ACC112 (cell line): Measurements from ENCODE around the gene MTA3.
"Not testable (repeated sequence)": the region's sequence is repeated elsewhere in the genome, so short reads cannot be mapped to it uniquely, and the experiment has no call there.

Experiments used
- H2AFZ ChIP-seq: fragments of 200-600 bp; sonication (generic); one replicate; pipeline ENCODE4 v1.6.0; 2017; ENCODE audit warnings: antibody characterized with exemption, low read length; ENCODE audit not compliant: unreplicated experiment
- H3K27ac ChIP-seq: fragments of 200-600 bp; sonication (generic); 2 replicates; pipeline ENCODE4 v1.5.1; 2014; ENCODE audit warnings: low read depth, mild to moderate bottlenecking, antibody characterized with exemption, low read length, moderate library complexity
- H3K27me3 ChIP-seq: fragments of 200-600 bp; sonication (generic); 2 replicates; pipeline ENCODE4 v1.6.1; 2014; ENCODE audit warnings: mild to moderate bottlenecking, antibody characterized with exemption, low read length, moderate library complexity, mixed read lengths; ENCODE audit not compliant: insufficient read depth
- H3K36me3 ChIP-seq: fragments of 200-600 bp; sonication (generic); 2 replicates; pipeline ENCODE4 v1.6.1; 2016; ENCODE audit warnings: mild to moderate bottlenecking, antibody characterized with exemption, low read length, moderate library complexity, mixed read lengths; ENCODE audit not compliant: insufficient read depth
- H3K4me1 ChIP-seq: fragments of 200-600 bp; sonication (generic); one replicate; pipeline ENCODE4 v1.6.1; 2016; ENCODE audit warnings: low read length, mixed read lengths; ENCODE audit not compliant: insufficient read depth, unreplicated experiment, control insufficient read depth
- H3K4me3 ChIP-seq: fragments of 200-600 bp; sonication (generic); 2 replicates; pipeline ENCODE4 v1.5.1; 2014; ENCODE audit warnings: mild to moderate bottlenecking, low read depth, low read length
- H3K79me2 ChIP-seq: fragments of 200-600 bp; sonication (generic); one replicate; pipeline ENCODE4 v1.6.0; 2016; ENCODE audit warnings: low read length; ENCODE audit not compliant: control insufficient read depth, unreplicated experiment, insufficient read depth

MTA3 gene

DNA sequence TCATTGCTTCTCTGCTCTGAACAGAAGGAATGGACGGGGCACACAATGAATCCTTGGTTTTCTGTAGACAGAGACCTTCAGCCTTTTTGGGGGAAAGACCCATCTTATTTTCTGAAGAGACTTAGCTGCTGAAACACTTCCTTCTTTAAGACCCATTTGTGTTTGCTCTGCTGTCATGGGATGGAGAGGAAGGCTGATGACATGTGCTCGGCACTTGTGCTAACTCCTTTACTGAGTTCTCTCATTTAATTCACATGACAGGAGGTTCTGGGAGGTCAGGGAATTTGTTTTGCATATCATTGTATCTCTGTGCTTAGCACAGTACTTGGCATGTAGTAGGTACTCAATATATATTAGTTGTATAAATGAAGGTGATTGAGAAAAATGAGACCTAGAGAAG lies 156.5 kb downstream of the MTA3 start:
- no peak overlapping the region for H2AFZ ChIP-seq
- H3K4me3 ChIP-seq: no peak overlapping the region
- no peaks in the 10 kb centered on the region for H3K79me2 ChIP-seq
- no peaks in the 10 kb centered on the region for H3K36me3 ChIP-seq
- peaks cover 12% of the 10 kb centered on the region for H3K4me1 ChIP-seq
- H3K27ac ChIP-seq: no peak overlapping the region
- no peaks in the 10 kb centered on the region for H3K27me3 ChIP-seq

DNA sequence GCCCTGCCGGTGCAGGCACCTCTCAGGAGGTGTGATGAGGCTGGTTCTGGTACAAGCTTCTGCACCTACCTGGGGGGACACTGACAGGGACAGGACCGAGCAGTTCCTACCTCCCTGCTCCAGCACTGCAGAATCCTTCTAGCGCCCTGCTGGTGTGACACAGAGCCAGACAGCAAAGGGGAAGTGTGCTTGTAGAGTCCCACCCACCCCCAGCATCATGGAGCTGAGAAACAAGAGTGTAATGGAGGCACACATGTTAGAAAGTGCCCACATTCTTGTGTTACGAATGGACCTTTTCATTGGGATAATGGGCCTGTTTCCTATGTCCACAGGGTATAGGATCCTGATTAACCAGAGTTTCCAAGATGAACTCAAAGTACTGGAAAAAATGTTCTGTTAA lies 157.2 kb downstream of the MTA3 start:
- Histone ChIP-seq H2AFZ (no peak overlapping the region), H3K4me1 (peaks cover 12% of the 10 kb centered on the region), H3K4me3 (no peak overlapping the region), H3K27ac (no peak overlapping the region), H3K36me3 (no peaks in the 10 kb centered on the region), H3K27me3 (no peaks in the 10 kb centered on the region), H3K79me2 (no peaks in the 10 kb centered on the region)

DNA sequence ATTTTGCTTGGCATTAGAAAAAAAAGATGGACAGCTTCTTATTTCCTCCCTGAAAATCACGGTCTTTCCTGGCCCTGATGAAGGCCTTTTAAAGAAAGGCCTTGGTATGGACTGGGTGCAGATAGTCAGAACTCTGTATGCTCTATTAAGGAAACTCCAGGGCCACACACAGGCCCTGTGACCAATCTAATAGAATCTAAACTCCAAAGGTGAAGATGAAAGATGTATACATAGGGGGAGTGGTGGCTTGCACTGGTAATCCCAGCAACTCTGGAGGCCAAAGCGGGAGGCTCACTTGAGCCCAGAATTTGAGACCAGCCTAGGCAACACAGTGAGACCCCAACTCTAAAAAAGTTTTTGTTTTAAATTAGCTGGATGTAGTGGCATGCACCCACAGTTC lies 158.2 kb downstream of the MTA3 start:
- no peak overlapping the region for H3K27ac ChIP-seq
- peaks cover 12% of the 10 kb centered on the region for H3K4me1 ChIP-seq
- no peaks in the 10 kb centered on the region for H3K27me3 ChIP-seq
- H3K4me3 ChIP-seq: no peak overlapping the region
- H2AFZ ChIP-seq: no peak overlapping the region
- no peaks in the 10 kb centered on the region for H3K36me3 ChIP-seq
- H3K79me2 ChIP-seq: no peaks in the 10 kb centered on the region

DNA sequence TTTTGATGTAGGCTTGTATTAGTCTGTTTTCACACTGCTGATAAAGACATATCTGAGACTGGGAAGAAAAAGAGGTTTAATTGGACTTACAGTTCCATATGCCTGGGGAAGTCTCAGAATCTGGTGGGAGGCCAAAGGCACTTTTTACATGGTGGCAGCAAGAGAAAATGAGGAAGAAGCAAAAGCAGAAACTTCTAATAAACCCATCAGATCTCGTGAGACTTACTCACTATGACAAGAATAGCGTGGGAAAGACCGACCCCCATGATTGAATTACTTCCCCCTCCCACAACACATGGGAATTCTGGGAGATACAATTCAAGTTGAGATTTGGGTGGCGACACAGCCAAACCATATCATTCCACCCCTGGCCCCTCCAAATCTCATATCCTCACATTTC lies 162.9 kb downstream of the MTA3 start:
- H3K36me3 ChIP-seq, H3K79me2 ChIP-seq, H3K4me1 ChIP-seq, H2AFZ ChIP-seq, H3K4me3 ChIP-seq, H3K27ac ChIP-seq, H3K27me3 ChIP-seq: not testable (repeated sequence)

DNA sequence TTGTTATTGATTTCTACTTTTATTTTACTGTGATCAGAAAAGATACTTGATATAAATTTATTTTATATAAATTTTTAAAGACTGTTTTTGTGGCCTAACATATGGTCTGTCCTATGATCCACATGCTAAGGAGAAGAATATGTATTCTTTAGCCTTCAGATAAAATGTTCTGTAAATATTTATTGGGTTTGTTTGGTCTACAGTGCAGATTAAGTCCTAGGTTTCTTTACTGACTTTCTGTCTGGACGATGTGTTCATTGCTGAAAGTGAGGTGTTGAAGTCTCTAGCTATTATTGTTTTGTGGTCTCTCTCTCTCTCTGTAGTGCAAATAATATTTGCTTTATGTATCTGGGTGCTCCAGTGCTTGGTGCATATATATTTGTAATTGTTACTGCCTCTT lies 165.4 kb downstream of the MTA3 start:
- Histone ChIP-seq H3K27me3 (no peaks in the 10 kb centered on the region), H3K27ac (no peak overlapping the region), H3K4me1 (no peaks in the 10 kb centered on the region), H3K36me3 (no peaks in the 10 kb centered on the region), H3K79me2 (no peaks in the 10 kb centered on the region), H3K4me3 (no peak overlapping the region), H2AFZ (no peak overlapping the region)

DNA sequence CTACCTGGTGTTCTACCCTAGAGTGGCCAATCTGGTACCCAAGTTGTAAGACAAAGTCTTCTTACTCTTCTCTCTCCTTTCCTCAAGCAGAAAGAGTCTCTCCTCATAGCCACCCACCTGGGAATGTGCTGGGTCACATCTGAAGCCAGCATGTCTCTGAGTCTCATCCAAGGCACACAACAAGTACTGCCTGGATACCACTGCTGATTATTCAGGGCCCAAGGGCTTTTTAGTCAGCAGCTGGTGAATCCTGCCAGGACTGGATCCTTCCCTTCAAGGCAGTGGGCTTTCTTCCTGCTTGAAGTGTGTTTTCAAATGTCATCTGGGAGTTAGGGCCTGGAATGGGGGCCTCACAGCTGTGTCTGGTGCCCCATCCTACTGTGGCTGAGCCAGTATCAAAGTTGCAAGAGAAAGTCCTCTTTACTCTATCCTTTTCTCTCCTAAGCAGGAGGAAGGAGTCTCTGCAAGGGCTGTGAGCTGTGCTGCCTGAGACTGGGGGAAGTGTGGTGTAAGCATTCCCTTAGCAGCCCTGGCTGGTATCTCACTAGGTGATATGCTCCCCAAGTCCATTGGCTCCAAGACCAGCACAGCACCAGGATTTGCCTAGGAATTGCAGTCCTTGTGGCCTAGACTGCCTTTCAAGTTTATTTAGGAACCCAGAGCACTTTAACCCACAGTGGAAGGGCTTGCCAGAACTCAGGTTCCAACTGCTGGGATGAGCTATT lies 168.3 kb downstream of the MTA3 start:
- no peaks in the 10 kb centered on the region for H3K79me2 ChIP-seq
- no peaks in the 10 kb centered on the region for H3K36me3 ChIP-seq
- no peak overlapping the region for H3K27ac ChIP-seq
- no peaks in the 10 kb centered on the region for H3K27me3 ChIP-seq
- H2AFZ ChIP-seq: no peak overlapping the region
- H3K4me1 ChIP-seq: no peaks in the 10 kb centered on the region
- no peak overlapping the region for H3K4me3 ChIP-seq

DNA sequence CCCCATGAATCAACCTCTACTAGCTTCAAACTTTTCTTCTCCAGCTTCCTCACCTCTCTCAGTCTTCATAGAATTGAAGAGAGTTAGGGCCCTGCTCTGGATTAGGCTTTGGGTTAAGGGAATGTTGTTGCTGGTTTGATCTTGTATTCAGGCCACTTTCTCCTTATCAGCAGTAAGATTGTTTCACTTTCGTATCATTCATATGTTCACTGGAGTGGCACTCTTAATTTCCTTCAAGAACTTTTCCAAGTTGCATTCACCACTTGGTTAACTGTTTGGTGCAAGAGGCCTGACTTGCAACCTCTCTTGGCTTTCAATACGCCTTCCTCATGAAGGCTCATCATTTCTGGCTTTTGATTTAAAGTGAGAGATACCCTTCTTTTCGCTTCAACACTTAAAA lies 172.7 kb downstream of the MTA3 start:
- Histone ChIP-seq H3K27me3 (no peaks in the 10 kb centered on the region), H3K4me3 (no peak overlapping the region), H3K27ac (no peak overlapping the region), H3K36me3 (no peaks in the 10 kb centered on the region), H3K79me2 (no peaks in the 10 kb centered on the region), H2AFZ (no peak overlapping the region), H3K4me1 (no peaks in the 10 kb centered on the region)

DNA sequence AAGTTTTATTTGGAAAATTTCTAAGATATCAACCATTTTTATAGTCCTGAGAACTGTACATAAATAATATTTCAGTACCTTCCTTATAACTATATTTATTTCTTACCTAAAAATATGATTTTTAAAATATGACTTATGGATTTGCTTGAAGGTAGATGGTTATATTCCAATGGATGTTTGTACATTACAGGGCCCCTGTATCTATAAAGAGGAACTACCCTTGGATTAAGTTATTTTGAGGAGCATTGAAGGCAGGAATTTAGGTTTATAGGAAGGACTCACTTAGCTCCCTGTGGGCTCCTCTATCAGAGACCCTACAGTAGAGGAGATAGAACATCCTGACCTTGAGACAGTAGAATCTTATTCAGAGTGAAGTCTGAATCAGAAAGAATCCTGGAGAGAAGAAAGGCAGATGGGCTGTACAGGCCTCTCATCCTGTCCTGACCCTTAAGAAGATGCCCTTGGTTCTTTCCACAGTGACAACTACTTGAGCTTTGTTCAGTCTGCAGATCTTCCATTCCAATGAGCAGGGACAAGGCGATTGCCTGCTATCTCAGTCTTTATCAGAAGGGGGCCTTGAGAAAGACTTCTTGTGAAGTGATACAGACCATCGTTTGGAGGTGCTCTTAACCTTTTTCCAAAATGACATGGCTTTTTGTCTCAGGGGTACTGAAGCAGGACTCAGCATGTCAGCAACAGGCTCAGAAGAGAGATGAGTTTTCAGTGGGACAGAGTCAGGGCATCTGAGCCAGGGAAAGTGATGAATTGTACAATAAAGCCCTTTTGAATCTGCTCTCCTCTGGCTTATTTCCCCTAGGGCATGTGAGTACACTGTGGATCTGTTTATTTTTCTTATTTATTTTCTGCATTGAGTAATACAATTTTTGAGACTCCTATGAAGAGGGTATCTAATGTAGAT lies 174.6 kb downstream of the MTA3 start:
- Histone ChIP-seq H3K79me2 (no peaks in the 10 kb centered on the region), H3K27me3 (no peaks in the 10 kb centered on the region), H3K36me3 (no peaks in the 10 kb centered on the region)

DNA sequence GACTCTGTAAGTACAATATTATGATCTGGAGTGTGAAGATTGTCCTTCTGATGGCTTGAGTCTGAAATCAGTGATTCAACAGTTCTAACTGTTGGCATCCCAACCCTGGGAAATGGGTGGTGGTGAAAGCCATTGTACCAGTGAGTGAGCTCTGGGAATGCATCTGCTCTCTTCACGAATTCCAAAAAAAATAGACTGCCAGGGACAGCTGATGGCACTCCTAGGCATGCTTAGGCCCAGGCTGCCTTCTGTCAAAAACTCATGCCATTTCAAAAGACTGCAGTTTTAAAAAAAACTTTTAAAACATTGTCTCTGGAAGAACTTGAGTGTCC lies 175.2 kb downstream of the MTA3 start:
- Histone ChIP-seq H3K4me3 (no peak overlapping the region), H2AFZ (no peak overlapping the region), H3K27me3 (no peaks in the 10 kb centered on the region), H3K4me1 (no peaks in the 10 kb centered on the region), H3K79me2 (no peaks in the 10 kb centered on the region), H3K36me3 (no peaks in the 10 kb centered on the region), H3K27ac (no peak overlapping the region)

More for the DNA sequence above, 174.6 kb downstream of the MTA3 start:
- no peaks in the 10 kb centered on the region for H3K4me1 ChIP-seq
- no peak overlapping the region for H2AFZ ChIP-seq
- no peak overlapping the region for H3K4me3 ChIP-seq
- H3K27ac ChIP-seq: no peak overlapping the region

DNA sequence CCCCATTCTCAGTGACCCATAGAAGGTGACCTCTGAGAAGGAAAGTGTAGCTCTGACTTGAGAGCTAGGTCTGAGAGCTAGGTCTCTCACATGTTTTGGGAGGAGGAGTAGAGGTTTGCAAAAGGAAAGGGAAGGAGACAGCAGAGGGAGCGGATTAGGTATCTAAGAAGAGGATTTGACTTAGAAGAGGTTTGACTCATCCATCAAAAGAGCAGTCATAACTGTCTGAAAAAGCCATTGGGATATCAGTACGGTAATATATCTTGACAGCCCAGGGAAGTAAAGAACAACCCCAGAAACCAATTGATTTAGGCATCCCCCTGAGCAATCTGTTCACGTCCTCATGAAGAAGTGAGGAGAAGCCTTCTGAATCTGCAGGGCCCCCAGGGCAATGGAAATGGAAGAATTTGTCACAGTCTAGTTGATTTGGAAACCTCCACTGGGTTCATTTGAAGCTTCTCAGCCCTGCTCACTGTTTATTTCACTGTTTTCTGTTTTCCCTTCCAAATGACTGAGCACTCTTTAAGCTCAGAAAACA lies 176.2 kb downstream of the MTA3 start:
- no peak overlapping the region for H3K27ac ChIP-seq
- H3K4me3 ChIP-seq: no peak overlapping the region
- H2AFZ ChIP-seq: no peak overlapping the region
- H3K27me3 ChIP-seq: no peaks in the 10 kb centered on the region
- H3K79me2 ChIP-seq: no peaks in the 10 kb centered on the region
- no peaks in the 10 kb centered on the region for H3K36me3 ChIP-seq
- H3K4me1 ChIP-seq: no peaks in the 10 kb centered on the region

DNA sequence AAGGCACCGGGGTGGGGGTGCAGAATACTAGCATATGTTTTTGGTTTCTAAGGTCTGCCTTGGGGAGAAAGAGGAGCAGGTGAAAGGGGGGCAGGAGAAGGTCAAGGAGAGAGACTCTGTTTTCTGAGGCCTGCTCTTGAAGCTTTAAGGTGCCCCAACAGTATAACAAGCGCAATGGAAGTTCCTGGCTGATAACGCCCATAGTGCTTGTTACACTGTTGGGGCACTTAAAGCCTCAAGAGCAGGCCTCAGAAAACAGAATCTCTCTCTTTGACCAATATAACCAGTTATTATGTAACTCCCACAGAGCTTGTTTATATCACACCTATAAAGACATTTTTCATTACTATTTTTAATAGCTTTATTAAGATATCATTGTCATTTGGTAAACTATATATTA lies 179.0 kb downstream of the MTA3 start:
- H3K4me1 ChIP-seq: no peaks in the 10 kb centered on the region
- no peaks in the 10 kb centered on the region for H3K27me3 ChIP-seq
- H2AFZ ChIP-seq: no peak overlapping the region
- H3K27ac ChIP-seq: no peak overlapping the region
- no peaks in the 10 kb centered on the region for H3K79me2 ChIP-seq
- no peak overlapping the region for H3K4me3 ChIP-seq
- H3K36me3 ChIP-seq: no peaks in the 10 kb centered on the region
